ENCODE data around the gene COLEC11.

Gene COLEC11

GRCh38 chr2:3639015-3639630 is 44.2 kb downstream of the COLEC11 start:
- DNase-seq (ENCODE audit: low spot score) = peak; percentile 14

GRCh38 chr2:3639653-3640052 is 44.7 kb downstream of the COLEC11 start:
- peak; percentile 40 for DNase-seq (ENCODE audit: low spot score)

GRCh38 chr2:3641181-3641580 is 46.3 kb downstream of the COLEC11 start:
- DNase-seq (ENCODE audit: low spot score) = peak; percentile 14

GRCh38 chr2:3641841-3642421 is 47.0 kb downstream of the COLEC11 start:
- DNase-seq (ENCODE audit: low spot score) = peak; percentile 38

- peak; percentile 23 for DNase-seq (ENCODE audit: low spot score)
Observed at GRCh38 chr2:3642521-3643215, 47.8 kb downstream of the COLEC11 start.

GRCh38 chr2:3643371-3644245 is 48.7 kb downstream of the COLEC11 start:
- no peak for DNase-seq (ENCODE audit: low spot score)

- no peak for DNase-seq (ENCODE audit: low spot score)
Observed at GRCh38 chr2:3644246-3644525, 49.3 kb downstream of the COLEC11 start.

- DNase-seq (ENCODE audit: low spot score) = no peak
Observed at GRCh38 chr2:3644891-3645605, 50.1 kb downstream of the COLEC11 start.

- DNase-seq (ENCODE audit: low spot score) = no peak
Observed at GRCh38 chr2:3645745-3646389, 51.0 kb downstream of the COLEC11 start.

- DNase-seq (ENCODE audit: low spot score) = no peak
Observed at GRCh38 chr2:3646446-3646845, 51.5 kb downstream of the COLEC11 start.

GRCh38 chr2:3647246-3647645 is 52.3 kb downstream of the COLEC11 start:
- no peak for DNase-seq (ENCODE audit: low spot score)

GRCh38 chr2:3647831-3648651 is 53.1 kb downstream of the COLEC11 start:
- DNase-seq (ENCODE audit: low spot score) = no peak

- DNase-seq (ENCODE audit: low spot score) = no peak
Observed at GRCh38 chr2:3648652-3649177, 53.8 kb downstream of the COLEC11 start.

- no peak for DNase-seq (ENCODE audit: low spot score)
Observed at GRCh38 chr2:3649581-3649980, 54.7 kb downstream of the COLEC11 start.

- DNase-seq (ENCODE audit: low spot score) = no peak
Observed at GRCh38 chr2:3650140-3650920, 55.4 kb downstream of the COLEC11 start.

- DNase-seq (ENCODE audit: low spot score) = peak; percentile 89
Observed at GRCh38 chr2:3651691-3652648, 57.1 kb downstream of the COLEC11 start.

- DNase-seq (ENCODE audit: low spot score) = no peak
Observed at GRCh38 chr2:3652896-3653625, 58.1 kb downstream of the COLEC11 start.

GRCh38 chr2:3654011-3654410 is 59.1 kb downstream of the COLEC11 start:
- DNase-seq (ENCODE audit: low spot score) = no peak
